HG02840 (cell line): ENCODE data around the gene LAMB3.
"Not testable (repeated sequence)": the region's sequence is repeated elsewhere in the genome, so short reads cannot be mapped to it uniquely, and the experiment has no call there.

Experiments
- ATAC-seq: cut with Tn5 transposase; IDR thresholded peaks from one replicate; pipeline ENCODE4 v1.9.1; 2021; ENCODE audit warnings: mild to moderate bottlenecking, moderate library complexity, moderate number of reproducible peaks; ENCODE audit not compliant: unreplicated experiment, low FRiP score

LAMB3 gene

DNA sequence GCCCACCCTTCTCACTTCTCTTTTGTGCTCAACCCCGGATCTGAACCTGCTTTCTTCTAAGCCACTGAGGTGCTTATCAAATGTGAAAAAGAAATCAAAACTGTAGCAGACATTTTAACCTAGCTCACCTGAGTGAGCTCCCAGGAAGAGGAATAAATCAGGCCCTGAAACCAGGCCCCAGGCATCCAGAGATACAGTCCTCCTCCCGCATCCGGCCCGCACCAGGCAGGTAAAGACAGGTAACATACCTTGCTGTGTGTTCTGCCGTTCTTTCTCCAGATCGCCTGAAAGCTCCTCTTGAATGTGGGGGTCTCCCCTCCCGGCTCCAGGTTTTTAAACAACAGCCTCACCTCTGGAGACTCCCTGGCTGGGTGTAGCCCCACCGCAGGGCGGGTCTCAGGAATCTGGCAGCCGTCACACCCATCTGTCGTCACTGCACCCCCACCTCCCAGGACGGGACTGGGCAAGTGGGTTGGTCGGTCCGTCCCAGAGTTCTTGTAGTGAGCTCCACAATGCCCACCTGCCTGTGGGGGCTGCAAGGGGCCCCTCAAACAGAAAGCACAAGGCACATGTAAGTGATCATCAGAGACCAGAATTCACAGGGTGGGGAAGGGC, at the start of gene LAMB3:
TSS of gene LAMB3 (minus strand) at position 305 of the 615 bp plus-strand sequence. CDS start 1,481 bp downstream, outside the sequence.
- ATAC-seq: no peak

DNA sequence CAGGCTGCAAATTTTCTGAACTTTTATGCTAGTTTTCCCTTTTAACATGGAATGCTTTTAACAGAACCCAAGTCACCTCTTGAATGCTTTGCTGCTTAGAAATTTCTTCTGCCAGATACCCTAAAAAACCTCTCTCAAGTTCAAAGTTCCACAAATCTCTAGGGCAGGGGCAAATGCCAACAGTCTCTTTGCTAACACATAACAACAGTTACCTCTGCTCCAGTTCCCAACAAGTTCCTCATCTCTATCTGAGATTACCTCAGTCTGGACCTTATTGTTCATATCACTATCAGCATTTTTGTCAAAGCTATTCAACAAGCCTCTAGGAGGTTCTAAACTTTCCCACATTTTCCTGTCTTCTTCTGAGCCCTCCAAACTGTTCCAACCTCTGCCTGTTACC, 48.5 kb upstream of the LAMB3 start:
- ATAC-seq: not testable (repeated sequence)

- ATAC-seq: no peak
Observed at GRCh38 chr1:209697126-209697525, 44.9 kb upstream of the LAMB3 start.

GRCh38 chr1:209696673-209697072, 44.4 kb upstream of the LAMB3 start:
- ATAC-seq: no peak

DNA sequence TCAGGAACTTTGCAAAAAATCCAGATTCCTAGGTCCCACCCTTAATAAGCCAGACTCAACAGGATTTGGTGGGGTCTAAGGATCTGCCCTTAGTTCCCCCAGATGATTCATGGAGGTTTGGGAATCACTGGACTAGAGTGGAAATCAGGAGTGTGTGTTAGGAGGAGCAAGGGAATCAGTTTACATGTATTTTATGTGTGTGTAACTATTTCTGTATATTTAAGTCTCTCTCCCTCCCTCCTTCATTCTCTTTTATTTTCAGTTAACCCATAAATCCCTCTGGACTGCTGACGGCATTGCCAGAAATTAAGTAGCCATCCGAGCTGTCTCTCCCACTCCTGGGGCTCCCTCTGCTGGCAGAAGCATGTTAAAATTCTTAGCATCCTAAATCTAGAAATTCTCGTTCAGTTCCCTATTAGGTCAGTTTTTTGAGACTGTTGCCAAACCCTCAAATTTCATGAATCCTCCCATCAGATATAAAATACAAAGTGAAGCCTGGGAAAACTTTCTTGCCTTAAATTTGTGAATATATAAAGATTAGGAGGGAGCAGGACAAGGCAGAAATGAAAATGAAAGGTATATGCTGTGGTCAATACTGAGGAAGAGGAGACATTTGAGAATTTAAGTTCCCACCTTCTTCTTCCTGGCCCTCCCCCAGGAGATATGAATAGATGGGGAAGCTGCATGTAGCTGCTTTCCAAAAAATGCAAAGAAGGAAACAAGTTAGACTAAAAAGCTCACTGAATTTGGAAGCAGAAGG, 40.7 kb upstream of the LAMB3 start:
- ATAC-seq: no peak

- ATAC-seq: no peak
Observed at GRCh38 chr1:209692296-209692695, 40.1 kb upstream of the LAMB3 start.

- no peak for ATAC-seq
Observed at GRCh38 chr1:209691237-209691636, 39.0 kb upstream of the LAMB3 start.

GRCh38 chr1:209689477-209689876, 37.3 kb upstream of the LAMB3 start:
- no peak for ATAC-seq

GRCh38 chr1:209688746-209689234, 36.6 kb upstream of the LAMB3 start:
- no peak for ATAC-seq

- no peak for ATAC-seq
Observed at GRCh38 chr1:209686322-209686721, 34.1 kb upstream of the LAMB3 start.

GRCh38 chr1:209685821-209686220, 33.6 kb upstream of the LAMB3 start:
- ATAC-seq: no peak

DNA sequence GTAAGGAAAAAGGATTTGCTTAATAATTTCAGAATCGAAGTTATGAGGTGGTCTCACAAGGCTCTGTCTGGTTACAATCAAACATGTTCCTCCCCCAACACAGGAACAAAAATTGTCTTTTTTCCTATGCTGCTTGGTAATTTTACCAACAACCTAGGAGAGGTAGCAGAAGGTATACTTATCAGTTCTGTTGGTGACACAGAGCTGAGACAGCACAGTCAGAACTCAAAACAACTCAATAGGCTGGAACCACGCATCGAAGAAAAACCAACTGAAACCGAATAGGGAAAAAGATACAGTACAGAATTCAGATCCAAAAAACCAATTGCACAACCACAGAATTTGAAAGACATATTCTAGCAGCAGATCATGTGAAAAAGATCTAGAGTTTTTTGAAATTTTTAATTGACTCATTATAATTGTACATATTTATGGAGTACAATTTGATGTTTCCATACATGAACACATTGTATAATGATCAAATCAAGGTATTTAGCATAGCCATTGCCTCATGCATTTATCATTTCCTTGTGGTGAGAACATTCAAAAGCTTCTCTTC, 26.8 kb upstream of the LAMB3 start:
- ATAC-seq: no peak

DNA sequence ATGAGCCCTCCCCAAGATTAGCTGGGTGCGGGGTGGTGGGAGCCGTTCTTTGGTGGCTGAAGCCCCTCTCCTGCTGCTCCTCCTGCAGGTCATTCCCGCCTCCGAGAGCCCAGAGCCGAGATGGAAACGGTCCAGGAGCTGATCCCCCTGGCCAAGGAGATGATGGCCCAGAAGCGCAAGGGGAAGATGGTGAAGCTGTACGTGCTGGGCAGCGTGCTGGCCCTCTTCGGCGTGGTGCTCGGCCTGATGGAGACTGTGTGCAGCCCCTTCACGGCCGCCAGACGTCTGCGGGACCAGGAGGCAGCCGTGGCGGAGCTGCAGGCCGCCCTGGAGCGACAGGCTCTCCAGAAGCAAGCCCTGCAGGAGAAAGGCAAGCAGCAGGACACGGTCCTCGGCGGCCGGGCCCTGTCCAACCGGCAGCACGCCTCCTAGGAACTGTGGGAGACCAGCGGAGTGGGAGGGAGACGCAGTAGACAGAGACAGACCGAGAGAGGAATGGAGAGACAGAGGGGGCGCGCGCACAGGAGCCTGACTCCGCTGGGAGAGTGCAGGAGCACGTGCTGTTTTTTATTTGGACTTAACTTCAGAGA, 23.4 kb upstream of the LAMB3 start:
- ATAC-seq: no peak

DNA sequence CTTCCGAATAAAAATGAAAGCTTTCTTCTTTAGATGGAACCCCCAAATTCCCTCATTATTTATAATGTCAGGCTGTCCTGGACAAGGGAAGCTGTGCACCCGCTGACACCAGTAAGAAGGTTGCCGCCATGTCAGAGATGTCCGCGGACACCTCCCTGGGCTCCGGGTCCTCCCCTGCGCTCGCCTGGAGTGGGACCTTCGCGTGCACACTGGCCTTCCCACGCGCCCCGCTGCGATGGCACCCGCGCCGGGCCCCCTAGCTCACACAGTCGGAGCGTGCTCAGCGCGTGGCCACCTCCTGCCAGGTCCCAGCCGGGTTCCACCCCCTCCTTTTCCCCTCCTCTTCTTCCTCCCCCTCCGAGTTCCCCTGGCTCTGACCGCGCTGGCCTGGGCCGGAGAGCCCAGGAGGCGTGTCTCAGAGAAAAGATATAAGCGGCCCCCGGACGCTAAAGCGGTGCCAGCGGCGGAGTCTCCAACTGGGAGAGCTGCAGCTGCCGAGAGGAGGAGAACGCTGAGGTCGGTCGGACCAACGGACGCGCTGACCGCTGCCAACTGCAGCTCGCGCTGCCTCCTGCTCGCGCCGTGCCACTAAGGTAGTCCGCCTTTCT, 22.8 kb upstream of the LAMB3 start, which contains the start of gene G0S2:
TSS of gene G0S2 (plus strand) at position 456 of the 608 bp plus-strand sequence. CDS start 273 bp downstream, outside the sequence.
- no peak for ATAC-seq

- ATAC-seq: no peak
Observed at GRCh38 chr1:209673631-209674417, 21.6 kb upstream of the LAMB3 start.

DNA sequence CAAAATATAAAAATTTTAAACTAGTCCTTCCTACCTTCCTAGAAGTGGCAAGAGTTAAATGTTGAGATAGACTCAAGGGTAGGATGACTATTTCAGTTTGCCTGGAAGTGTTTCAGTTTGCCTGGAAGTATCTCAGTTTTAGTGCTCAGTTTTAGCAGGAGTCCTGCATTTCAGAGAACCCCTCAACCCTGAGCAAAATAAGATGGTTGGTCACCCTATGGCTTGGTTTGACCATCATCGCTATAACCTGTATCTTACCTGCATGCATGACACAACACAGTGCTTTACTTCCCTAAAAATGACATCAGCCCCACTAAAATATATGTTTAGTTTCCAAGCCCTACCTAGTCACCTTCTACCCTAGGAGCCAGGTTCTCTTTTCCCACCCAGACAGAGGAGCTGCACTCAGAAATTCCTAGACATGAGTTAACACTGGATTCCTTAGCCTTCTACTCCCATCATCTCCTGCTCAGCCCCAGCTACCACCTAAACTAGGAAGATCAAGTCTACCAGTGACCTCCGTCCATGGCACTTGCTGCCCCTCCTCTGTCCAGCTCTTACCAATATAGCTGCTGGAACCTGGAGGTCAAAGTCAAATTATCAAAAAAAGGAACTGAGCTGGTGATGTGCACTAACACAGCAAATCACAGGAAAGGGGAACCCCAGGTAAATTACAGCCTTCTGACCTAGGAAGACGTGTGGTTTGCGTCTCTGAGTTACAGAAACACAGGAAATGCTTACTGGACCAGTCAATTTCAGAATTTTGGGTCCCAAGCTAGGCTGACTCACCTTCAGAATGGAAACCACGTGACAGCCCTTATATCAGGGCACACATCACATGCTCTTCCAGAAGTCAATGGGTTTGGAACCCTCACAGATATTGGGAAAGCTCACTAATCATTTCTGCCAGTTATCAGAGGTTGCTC, 20.7 kb upstream of the LAMB3 start:
- peak; percentile 93 for ATAC-seq

DNA sequence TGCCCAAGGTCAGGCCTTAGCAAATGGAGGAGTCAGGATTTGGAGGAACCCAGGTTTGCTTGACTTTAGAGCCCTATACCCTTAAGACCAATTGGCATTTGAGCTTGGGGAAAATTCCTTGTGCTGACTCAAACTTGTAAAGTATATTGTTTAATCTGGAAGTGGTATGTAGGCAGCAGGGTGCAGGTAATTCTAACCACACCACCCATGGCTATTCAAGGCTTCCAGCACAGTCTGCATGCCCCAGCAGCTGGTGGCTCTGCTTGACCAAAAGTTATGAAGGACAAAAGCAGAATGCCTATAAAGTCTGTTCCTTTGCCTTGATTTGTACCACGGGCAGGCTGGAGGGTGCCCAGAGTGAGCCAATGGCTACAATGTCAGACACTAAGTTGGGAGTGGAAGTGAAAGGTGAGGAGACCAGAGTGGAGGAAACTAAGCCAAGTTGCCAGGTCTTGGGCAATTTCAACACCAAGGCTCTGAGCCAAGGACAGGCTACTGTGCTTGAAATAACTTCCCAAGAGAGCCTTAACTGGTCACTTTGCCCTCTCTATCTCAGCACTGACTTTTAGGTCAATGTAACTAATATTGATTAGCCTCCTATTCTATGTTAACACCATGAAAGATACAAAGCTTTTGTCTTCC, 18.3 kb upstream of the LAMB3 start:
- ATAC-seq: no peak

GRCh38 chr1:209667708-209668107, 15.5 kb upstream of the LAMB3 start:
- no peak for ATAC-seq
